ENCODE measurements around the gene HABP4.

HABP4 gene

GRCh38 chr9:96435345-96435744, 14.6 kb upstream of the HABP4 start:
- no peak for DNase-seq (ENCODE audit: low read depth in 2 of 2)

DNA sequence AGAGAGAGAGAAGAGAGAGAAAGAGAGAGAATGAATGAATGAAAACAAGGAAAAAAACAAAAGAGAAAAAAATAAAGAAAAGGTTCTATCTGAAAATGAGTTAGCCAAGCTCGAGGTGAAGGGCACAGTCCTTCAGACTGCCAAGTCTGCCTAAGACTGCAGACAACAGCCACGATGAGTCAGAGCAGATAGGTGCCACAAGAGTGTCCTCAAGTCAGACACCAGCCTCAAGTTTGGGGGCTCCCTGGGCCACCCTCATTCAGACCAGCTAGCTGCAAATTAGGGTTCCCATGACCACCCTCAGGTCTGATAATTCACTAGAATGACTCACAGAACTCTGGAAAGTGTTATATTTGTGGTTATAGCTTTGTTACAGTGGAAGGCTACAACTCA, 13.9 kb upstream of the HABP4 start:
- DNase-seq (ENCODE audit: low read depth in 2 of 2), result no peak

DNA sequence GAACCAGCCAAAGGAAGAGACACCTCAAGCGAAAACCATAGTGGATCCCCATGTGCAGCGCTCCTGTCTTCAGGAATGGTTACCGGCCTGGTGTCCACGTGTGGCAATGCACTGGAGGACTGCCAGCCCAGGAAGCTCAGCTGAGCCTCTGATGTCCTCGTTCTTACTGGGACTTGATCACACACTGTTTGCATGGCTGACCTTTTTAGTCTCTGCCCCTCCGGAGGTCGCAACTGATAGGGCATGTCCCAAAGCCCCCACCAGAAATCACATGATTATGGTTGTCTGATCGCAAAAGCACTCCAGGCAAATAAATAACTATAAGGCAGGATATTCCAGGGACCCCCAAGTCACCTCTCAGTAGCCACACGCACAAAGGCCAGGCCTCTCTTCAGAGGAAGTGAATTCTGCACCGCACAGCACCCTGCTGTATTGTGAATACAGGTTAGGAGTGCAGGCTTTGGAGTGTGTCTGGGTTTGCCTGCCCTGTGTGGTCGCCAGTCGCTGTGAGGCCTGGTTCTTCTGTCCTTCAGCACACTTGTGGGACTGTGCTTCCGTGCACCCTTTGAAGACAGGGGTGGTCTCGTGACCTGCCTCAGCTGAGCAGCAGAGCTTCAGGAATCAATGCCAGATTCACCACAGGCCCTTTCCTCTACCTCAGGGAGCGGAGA, 13.4 kb upstream of the HABP4 start:
- DNase-seq (ENCODE audit: low read depth in 2 of 2), result no peak

- DNase-seq (ENCODE audit: low read depth in 2 of 2), result no peak
These were observed 12.5 kb upstream of the HABP4 start for GRCh38 chr9:96437454-96437853.

- DNase-seq (ENCODE audit: low read depth in 2 of 2), result no peak
These were observed 9.2 kb upstream of the HABP4 start for GRCh38 chr9:96440671-96441199.

GRCh38 chr9:96441798-96442445, 8.0 kb upstream of the HABP4 start:
- DNase-seq (ENCODE audit: low read depth in 2 of 2), result no peak

DNA sequence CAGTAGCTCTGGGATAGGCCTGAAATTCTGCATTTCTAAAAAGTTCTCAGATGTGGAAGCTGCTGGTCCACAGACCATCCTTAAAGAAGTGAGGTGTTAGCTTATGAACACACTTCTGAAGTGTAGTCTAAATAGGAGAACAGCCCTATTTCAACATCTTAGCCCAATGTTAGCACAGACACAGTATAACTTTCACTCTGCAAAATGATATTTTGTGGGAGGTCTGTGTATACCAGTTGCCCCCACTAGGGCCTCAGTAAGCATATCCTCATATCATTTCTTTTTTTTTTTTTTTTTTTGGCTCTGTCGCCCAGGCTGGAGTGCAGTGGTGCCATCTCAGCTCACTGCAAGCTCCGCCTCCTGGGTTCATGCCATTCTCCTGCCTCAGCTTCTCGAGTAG, 7.5 kb upstream of the HABP4 start:
- no peak for DNase-seq (ENCODE audit: low read depth in 2 of 2)

DNA sequence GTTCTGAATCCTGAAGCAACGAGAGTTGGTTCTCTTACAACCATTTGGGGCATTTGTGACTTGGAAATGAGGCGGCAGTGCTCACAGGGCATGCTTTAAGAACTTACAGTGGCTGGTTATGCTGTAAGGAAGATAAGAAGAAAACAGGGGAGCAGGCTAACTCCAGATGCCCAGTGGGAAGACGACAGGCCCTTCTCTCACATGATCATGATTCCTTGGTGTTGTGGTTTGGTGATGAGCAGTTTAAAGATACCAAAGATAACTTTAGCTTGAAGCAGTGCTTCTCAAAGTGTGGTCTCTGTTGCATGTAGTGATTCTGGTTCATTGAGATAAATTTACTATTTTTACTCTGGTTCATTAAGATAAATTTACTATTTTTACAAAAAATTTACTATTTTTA, 2.6 kb upstream of the HABP4 start:
- DNase-seq (ENCODE audit: low read depth in 2 of 2), result no peak

- DNase-seq (ENCODE audit: low read depth in 2 of 2), result no peak
These were observed 1.3 kb upstream of the HABP4 start for GRCh38 chr9:96448546-96449170.

DNA sequence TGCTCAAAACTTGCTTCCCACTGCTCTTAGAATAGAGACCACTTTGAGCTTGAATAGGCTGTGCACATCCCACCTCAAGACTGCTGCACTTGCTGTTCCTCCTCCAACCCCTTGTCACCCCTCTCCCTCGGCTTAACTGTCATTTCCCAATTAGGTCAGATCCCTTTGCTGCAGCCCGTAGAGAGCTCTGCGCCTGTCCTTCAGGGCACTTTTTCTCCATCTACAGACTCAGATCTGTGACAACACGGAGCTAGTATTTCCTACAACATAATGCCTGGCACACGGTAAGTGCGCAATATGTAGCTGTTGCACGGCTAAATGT, 485 bp upstream of the HABP4 start:
- DNase-seq (ENCODE audit: low read depth in 2 of 2), result no peak

DNA sequence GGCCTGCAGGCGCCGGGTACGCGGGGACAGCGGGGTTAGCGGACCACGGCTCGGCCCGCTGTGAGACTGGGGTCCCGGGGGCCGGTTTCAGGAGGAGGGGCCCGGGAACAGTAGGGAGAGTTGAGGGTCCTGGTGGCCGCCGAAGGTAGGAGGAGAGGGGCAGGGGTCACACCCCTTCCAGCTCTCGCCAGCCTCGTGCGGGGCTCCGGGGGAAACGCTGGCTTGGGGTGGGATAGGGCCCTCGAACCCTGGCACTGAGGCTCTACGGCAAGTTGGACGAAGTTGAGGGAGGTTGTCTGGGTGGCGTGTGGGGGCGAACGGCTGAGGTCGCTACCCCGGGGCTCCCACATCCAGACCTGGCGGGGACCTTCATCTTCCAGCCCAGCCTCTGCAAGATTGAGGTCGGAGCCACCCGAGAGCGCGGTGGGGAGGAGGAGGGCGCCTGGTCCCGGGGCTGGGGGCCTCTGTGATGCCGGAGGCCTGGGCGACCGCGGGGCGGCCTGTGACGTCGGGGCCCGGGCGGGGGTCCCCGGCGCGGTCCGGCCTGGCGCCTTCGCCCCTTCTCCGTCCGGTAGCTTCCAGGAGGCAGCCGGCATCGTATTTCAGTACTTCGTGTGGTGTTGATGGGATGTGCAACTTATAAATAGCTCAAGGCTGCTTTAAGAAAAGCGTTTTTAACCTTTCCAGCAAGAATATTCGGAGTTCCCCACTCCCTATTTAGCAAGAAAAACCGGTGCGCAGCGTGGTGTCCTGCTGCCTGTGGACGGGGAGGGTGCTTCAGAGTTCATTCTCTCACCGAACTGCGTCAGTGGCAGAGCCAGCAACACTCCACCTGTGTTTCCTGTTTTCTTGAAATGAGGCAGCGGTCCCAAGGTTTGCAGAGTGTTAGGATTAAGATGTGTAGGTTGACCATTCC, 902 bp downstream of the HABP4 start:
- no peak for DNase-seq (ENCODE audit: low read depth in 2 of 2)

- no peak for DNase-seq (ENCODE audit: low read depth in 2 of 2)
These were observed 3.7 kb downstream of the HABP4 start for GRCh38 chr9:96453625-96454024.

DNA sequence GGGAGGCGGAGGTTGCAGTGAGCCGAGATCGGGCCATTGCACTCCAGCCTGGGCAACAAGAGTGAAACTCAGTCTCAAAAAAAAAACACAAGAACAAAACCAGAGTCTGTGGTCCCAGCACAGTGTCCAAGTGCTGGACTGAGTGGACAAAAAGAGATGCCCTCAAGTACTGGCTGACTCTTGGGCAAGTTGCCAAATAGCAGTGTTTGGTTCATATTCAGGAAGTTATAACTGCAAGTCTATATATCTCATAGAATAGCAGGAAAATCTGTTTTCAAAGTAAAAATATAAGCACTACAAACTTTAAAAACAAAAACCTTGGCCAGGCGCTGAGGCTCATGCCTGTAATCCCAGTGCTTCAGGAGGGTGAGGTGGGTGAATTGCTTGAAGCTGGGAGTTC, 7.3 kb downstream of the HABP4 start:
- no peak for DNase-seq (ENCODE audit: low read depth in 2 of 2)

DNA sequence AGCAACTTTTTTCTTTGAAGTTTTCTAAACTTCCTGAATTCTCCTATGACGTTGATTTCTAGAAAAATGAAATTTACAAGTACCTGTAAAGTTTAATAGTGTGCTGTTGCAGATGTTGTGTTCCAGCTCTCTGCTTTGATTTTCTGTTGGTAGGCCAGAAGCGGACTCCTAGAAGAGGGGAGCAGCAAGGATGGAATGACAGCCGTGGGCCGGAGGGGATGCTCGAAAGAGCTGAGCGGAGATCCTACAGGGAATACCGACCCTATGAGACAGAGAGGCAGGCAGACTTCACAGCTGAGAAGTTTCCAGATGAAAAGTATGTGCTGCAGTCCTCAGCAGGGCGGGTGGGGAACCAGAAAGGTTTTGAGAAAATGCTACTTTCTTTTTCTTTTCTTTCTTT, 8.3 kb downstream of the HABP4 start:
- DNase-seq (ENCODE audit: low read depth in 2 of 2), result no peak

GRCh38 chr9:96459268-96460007, 9.5 kb downstream of the HABP4 start:
- DNase-seq (ENCODE audit: low read depth in 2 of 2), result no peak

- no peak for DNase-seq (ENCODE audit: low read depth in 2 of 2)
These were observed 10.5 kb downstream of the HABP4 start for GRCh38 chr9:96460470-96460869.

GRCh38 chr9:96460882-96461281, 10.9 kb downstream of the HABP4 start:
- no peak for DNase-seq (ENCODE audit: low read depth in 2 of 2)

DNA sequence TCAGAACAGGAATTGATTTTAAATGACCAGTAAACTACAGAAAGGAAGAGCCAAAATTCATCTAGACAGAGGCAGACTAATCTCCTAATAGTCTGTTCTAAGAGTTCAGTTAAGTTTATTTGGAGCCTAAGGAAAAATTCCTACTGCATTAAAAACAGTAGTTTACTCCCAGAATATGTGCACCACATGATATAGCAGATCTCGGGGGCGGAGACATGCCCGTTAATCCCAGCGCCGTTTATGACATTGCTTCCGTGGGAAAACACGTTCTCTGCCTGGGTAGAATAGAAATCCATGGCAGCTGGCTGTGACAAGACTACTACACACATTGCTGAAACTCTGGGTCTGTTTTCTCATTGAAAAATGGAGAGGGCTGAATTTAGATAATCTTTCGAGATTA, 11.4 kb downstream of the HABP4 start:
- DNase-seq (ENCODE audit: low read depth in 2 of 2), result no peak

DNA sequence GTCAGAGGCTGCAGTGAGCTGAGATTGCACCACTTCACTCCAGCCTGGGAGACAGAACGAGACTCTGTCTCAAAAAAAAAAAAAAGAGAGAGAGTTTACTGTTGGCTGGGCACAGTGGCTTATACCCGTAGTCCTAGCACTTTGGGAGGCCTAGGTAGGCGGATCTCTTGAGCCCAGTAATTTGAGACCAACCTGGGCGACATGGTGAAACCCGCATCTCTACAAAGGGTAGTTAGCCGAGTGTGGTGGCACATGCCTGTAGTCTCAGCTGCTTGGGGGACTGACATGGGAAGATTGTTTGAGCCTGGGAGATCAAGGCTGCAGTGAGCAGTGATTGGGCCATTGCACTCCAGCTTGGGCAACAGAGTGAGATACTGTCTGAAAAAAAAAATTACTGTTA, 12.6 kb downstream of the HABP4 start:
- DNase-seq (ENCODE audit: low read depth in 2 of 2), result no peak

DNA sequence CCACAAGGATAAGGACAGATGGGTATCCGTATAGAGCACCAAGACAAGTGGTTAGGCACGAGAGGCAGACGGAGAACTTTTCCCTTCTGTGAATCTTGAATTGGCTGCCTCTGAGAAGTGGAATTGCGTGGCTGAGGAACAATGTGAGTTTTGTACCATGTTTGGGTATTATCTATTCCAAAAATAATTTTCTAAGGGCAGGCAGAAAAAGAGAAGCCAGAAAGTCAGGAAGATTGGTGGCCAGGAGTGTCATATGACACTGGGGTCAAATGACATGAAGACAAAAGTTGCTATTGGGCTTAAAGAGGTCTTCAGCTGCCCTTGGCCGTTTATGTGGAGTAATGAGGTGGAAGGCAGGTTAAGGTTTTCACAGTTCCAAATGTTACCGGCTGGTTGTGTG, 14.5 kb downstream of the HABP4 start:
- DNase-seq (ENCODE audit: low read depth in 2 of 2), result no peak

- no peak for DNase-seq (ENCODE audit: low read depth in 2 of 2)
These were observed 17.8 kb downstream of the HABP4 start for GRCh38 chr9:96467784-96468183.

GRCh38 chr9:96476013-96476412, 26.0 kb downstream of the HABP4 start:
- DNase-seq (ENCODE audit: low read depth in 2 of 2), result no peak

All from stimulated activated CD4-positive, alpha-beta T cell treated with anti-CD3 and anti-CD28 coated beads, Interleukin-1b, Interleukin-23, amount 100 ng/mL, for 1 hour (primary cell).